HG03457 (cell line): ENCODE measurements around the gene MACROH2A1.

Experiments used
- ATAC-seq: cut with Tn5 transposase; IDR thresholded peaks from one replicate; pipeline ENCODE4 v1.9.1; 2021; ENCODE audit warnings: moderate number of reproducible peaks; ENCODE audit not compliant: unreplicated experiment

MACROH2A1 gene

GRCh38 chr5:135335031-135335828 lies 63.8 kb downstream of the MACROH2A1 start:
- no peak for ATAC-seq

DNA sequence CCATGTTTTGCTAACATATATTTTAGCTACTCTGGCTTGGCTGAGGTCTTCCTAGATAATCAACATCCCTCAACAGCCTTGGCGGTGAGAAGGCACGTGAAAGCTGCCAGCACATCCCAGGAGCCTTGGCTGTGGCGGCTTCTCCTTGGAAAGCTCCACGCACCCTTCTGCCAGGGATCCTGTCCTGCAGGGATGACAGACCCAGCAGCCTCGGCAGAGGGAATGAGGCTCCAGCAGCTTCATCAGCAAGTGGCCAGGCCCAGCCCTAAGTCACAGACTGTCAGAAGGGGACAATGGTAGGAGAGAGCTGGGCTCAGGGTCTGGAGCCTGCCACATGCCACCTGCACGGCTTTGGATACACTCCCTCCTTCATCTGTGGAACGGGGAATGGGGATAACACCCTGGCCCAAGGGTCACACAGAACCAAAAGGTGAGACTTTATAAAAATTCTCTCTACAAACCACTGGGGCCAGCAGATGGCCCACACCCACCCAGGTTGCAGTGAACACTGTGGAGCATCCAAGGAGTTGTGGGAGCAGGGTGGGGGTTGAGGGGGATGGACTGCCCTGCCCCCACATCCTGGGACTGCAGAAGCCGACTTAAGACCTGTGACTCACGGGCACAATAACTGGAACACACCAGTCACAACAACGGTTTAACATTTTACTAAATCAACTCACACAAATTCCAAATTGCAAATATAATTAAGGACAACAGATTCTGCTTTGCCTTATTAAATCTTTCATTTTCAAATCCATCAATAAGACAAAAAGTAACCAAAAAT lies 65.1 kb downstream of the MACROH2A1 start:
- ATAC-seq, result no peak

- no peak for ATAC-seq
Measured at GRCh38 chr5:135332519-135333150, 66.4 kb downstream of the MACROH2A1 start.

- no peak for ATAC-seq
Measured at GRCh38 chr5:135331612-135332011, 67.4 kb downstream of the MACROH2A1 start.

DNA sequence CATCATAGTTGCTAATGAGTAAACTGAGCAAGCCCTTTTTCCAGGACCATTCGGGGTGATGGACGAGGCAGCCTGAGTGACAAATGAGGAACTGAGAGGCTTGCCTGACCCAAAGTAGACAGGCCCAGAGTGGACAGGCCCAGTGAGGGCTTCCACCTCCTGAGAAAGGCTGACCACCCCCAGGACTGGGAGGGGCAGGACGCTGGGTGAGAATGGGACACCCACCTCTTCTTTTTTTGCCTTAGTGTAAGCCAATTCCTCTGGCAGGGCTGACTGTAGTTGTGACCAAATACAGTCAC lies 68.3 kb downstream of the MACROH2A1 start:
- ATAC-seq, result no peak

GRCh38 chr5:135329913-135330797 lies 68.9 kb downstream of the MACROH2A1 start:
- no peak for ATAC-seq

DNA sequence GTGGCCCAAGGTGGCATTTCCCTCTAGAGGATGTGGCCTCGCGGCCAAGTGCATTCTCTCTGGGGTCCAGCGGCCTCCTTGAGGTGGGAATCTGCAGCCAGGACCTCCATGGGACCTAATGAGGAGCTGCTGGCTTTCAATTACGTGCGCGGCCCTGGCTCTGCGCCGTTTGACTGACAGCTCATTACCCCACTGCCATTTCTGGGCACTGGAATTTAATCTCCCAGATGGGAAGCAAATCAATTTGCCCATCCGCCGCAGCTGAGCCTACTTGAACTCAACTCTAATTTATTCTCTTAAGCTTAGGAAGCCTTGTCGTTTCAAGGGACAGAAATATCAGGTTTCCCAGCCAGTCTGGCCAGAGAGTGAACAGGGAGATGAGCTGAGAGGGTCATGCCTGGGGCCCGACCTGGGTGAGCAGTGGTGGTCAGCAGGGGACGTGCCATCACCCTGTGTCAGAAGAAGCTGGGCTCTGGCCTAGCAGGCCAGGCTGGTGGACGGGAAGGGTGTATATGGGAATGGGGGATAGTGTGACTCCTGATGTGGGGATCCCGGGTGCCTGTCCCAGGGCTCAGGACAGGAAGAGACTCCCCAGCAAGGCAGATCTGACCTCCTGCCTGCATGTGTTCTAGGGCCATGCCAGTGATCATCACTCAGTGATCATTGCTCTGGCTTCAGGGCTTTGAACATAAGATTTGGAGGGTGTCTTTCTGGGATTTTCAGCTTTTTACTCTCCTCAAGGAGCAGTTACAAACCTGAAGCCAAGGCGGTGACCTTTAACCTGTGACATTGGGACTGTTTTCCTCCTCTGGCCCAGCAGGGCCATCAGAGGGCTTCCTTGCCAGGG lies 69.7 kb downstream of the MACROH2A1 start:
- ATAC-seq, result no peak

- no peak for ATAC-seq
Measured at GRCh38 chr5:135328128-135328687, 70.8 kb downstream of the MACROH2A1 start.

GRCh38 chr5:135327429-135328127 lies 71.5 kb downstream of the MACROH2A1 start:
- ATAC-seq, result no peak

- no peak for ATAC-seq
Measured at GRCh38 chr5:135326296-135327254, 72.5 kb downstream of the MACROH2A1 start.

GRCh38 chr5:135324897-135325650 lies 74.0 kb downstream of the MACROH2A1 start:
- ATAC-seq, result no peak

DNA sequence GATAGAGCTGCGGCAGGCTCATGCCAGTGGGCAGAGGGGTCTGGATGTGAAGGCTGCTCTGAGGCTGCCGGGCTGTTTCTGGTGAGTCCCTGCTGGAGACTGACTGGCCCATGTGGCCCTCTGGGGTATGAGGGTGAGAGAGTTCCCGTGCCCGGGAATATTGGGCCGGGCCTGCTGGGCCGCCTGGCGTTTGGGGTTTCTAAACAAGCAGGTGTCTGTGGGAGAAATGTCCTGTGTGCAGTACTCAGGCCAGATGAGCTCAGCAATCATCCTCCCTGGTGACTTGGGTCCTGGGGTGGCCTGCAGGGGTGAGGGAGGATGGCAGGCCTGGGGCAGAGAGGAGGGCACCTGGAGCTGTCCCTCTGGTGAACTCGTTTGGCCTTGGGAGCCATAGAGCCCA lies 74.9 kb downstream of the MACROH2A1 start:
- no peak for ATAC-seq

- ATAC-seq, result no peak
Measured at GRCh38 chr5:135323701-135324132, 75.3 kb downstream of the MACROH2A1 start.

DNA sequence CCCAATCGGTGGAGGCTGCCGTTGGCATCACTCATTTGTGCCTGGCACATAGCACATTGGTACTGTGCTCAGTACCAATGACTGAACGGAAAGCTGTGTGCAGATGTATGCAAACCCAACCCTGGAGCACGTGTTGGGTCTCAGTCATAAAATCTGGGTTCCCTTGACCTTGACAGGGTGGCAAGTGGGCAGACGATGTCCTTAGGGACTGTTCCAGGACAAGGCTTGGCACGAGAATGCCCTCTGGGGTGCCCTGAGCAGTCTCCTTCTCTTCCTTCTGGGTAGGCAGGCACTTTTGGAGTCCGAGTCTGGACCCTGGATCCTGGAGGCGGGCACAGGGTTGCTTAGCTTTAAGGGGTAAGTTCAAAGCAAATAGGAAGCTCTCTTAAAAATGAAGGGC lies 75.8 kb downstream of the MACROH2A1 start:
- ATAC-seq, result no peak

GRCh38 chr5:135322744-135323143 lies 76.3 kb downstream of the MACROH2A1 start:
- ATAC-seq, result no peak

DNA sequence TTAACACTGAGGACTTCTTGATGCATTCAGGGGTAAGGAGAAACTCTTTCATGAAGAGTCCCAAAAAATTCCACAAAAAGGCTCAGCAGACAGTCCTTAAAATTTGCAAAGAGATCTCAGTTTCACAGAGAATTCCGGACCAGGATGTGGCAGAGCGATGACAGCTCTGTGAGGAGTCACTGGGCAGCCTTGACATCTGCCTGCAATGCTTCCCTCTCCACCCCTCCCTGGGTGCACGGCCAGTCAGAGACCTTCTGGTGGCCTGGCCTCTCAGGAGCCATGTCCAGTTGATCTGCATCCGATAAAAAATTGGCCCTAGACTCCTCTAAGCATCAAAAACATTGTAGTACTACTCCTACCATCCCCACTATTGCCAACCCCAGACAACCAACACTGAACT lies 76.8 kb downstream of the MACROH2A1 start:
- ATAC-seq, result no peak
